HG03342 (cell line): ENCODE data around the gene TNS4.

Experiments
- ATAC-seq: cut with Tn5 transposase; IDR thresholded peaks from one replicate; pipeline ENCODE4 v1.9.1; 2021; ENCODE audit warnings: mild to moderate bottlenecking, moderate library complexity; ENCODE audit not compliant: unreplicated experiment

The TNS4 gene

DNA sequence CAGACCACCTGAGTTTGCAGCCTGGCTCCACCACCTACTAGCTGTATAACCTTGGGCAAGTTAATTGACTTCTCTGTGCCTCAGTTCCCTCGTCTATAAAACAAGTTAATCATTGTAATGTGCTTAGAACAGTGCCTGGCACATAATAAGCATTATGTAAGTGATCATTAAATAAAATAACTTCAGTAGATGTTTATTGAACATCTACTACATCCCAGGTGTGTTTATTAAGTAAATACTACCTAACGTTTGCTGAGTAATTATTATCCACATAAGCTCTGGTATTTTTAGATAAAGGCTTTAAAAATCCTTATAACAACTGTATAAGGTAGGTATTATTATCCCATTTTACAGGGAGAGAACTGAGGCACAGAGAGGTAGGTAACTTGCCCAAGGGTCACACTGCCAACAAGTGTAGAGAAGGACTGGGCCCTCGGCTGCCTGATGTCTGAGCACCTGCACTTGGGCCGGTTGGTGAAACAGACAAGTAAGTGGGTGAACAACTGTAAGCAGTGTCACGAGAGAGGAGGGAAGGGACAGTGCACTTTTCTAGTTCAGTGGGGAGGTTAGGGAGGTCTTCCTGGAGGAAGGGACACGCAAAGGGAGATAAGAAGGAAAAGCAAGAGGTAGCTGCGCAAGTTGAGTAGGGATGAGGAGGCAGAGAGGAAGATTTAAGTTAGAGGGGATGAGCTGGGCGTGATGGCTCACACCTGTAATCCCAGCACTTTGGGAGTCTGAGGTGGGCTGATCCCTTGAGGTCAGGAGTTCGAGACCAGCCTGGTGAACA lies 4.6 kb downstream of the TNS4 start:
- no peak for ATAC-seq

- no peak for ATAC-seq
Observed at GRCh38 chr17:40496170-40496569, 5.3 kb downstream of the TNS4 start.

DNA sequence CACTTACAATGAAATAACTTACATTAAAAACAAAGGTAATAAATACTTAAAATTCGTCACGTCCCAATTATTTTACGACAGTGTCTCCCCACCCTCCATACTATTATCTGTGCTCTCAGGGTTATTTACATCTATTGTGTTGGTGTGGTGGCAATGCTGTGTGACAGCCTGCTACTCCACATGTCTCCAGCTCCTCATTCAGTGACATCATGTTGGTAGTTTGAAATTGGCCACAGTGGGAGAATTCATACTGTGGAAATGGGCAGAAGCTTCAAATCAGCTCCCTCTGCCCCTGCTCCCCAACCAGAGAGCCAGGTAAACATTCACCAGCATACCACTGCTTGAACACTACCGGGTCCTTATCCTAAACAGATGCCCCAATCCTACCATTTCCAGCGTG lies 6.3 kb downstream of the TNS4 start:
- ATAC-seq, result no peak

DNA sequence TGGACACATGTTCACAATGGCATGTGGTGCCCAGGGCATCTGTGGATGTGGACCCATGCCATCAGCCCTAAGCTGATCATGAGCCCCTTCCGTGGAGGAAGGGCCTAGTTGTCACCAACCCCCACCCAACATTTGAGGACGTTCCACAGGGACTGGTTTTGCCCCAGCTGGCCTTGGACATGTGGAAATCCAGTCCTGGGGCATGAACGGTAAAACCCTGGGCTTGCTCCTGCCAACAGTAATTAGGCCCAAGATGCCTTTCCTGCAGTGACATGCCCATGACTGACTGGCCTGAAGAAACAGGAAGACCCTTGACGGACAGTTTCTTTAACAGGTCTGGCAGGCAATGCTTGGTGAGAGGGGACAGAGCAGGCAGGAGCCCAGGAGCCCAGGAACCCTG lies 7.7 kb downstream of the TNS4 start:
- no peak for ATAC-seq

GRCh38 chr17:40491486-40491885 lies 9.9 kb downstream of the TNS4 start:
- no peak for ATAC-seq

DNA sequence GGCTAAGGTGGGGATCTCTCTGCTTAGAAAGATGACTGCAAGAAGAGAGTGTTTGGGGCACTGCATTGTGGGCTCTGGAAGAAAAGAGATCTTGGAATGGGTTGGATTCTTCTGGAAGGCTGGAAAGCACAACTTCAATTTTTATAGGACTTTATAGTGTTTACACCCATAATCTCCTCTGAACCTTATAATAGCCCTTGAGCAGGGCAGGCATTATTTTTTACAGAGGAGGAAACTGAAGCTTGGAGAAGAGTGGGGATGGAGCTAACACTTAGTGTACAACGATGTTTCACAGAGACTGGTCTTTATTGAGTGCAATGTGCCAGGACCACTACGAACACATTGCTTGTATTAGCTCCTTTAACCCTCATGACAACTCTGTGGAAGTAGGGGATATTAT lies 10.4 kb downstream of the TNS4 start:
- no peak for ATAC-seq

DNA sequence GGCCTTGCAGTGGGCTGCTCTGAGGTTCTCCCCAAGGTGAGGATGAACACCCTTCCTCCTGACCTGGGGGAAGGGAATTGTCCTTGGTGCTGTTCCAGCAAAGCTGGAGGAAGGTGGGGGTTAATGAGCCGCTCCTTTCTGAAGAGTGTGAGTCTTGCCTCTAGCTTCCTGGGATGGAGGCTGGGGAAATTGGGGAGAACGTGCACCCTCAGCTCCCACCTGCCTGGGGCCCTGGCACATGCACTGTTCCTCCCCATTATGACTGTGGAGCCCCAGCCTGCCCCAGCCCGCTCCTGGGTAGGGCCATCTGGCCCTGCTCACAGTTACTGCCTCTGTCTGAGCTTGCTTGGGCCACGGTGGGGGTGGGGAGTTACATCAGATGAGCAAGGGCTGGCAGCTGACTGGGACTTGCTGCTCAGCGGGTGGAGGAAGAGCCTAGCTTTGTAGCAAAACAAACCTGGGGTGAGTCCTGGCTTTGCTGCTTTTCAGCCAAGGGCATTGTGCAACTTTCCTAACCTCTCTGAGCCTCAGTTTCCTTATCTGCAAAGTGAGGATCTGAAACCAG lies 11.1 kb downstream of the TNS4 start:
- no peak for ATAC-seq

GRCh38 chr17:40487371-40488020 lies 13.9 kb downstream of the TNS4 start:
- ATAC-seq, result no peak

DNA sequence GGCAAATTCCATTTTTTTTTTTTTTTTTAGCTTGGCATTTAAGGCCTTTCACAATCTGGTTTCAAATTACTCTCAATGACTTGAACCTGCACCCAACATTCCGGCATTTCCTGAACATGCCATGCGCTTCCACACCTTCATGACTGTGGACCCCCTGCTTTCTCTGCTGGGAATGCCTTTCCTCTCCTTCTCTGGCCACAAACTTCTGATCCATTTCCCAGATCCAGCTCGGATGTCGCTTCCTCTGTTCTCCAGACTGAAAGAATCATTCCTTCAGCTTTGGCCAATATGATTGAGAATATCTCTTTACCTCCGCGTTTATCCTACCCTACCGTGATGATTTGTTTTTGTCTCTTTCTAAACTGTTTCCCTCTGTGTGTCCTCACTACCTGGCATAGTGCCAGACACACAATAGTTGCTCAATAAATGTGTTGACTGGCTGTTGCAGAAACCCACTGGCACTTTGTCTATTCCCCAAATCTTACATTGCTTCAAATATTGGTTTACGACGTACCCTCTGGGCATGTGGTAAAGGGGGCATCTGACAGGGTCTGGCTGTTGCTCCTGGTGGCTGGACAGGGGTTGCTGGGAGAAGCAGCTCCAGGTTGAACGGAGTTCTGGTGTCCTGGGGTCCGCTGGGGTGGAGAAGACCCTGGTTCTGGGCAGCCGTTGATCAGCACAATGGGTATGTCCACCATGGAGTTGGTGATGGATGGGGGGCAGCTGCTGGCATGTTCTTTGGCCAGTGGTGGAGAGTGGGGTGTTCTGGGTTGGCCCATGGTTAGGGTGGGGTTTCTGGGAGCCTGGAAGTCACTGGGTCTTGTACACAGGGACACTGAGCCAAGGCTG lies 14.7 kb downstream of the TNS4 start:
- no peak for ATAC-seq

DNA sequence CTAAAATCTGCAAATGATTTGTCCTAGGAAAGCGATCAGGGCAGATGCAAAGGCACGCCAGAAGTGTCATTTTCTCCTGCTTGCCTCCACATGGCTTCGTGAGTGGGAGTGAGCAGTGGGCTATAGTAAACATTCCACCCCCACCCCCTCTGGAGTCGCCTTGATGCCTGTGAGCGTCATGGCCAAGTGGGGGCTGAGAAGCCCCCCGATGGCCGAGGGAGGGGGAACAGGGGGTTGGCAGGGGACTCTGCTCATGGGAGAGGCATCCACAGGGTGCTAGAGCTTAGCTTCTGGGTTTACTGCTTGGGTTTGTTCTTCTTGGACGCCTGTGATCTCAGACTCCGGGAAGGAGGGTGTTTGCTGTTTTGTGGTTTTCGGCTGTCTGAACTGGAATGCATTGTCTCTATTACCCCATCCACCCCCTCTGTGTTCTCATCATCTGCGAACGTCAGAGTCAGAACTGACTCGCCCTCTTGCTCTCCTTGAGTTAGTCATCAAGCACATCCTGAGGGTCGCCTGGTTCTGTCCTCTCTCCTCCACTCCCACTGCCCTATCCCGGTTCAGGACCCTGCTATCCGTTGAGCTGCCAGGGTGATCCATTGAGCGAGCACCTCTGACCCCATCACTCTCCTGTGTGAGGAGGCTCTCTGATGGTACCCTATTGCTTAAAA lies 15.4 kb downstream of the TNS4 start:
- no peak for ATAC-seq

DNA sequence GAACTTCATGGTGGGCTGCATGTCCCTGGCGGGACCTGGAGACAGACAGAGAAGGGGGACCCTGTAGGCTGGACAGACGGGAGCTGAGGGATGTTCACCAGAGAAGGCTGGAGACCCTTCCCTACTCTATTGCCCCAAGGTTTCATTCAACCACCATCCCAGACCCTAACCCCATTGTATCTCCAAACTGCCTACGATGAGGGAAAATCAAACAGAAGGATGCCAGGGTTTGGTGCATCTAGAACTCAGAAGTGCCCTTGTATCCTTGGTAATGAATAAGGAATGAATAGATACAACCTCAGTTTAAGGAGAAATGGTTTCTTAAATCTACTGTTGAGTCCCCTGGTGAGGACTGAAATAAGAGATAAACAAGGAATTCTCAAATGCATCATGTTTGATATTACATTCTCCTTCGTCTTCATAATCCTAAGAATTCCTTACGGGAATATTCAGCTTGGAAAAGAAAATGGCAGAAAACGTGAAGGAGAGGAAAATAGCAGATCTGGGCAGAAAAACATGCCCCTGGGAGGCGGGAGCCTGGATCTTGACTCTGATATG lies 16.4 kb downstream of the TNS4 start:
- no peak for ATAC-seq

GRCh38 chr17:40484285-40484972 lies 17.0 kb downstream of the TNS4 start:
- no peak for ATAC-seq

DNA sequence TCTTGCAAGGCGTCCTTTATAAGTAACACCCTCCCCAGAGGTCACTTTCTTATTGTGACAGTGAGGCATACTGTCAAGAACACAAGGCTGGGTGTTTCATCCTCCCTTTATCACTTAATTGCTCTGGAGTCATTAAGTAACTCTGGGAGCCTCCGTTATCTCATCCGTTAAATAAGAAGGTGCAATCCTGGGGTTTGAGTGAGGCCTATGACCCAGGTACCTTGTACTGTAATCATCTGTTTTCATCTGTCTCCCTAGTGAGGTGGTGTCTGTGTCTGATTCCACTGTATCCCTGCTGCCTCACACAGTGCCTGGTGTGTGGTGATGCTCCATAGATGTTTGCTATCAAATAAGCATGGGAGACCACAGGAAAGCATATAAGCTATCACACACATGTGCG lies 17.7 kb downstream of the TNS4 start:
- no peak for ATAC-seq

- no peak for ATAC-seq
Observed at GRCh38 chr17:40482722-40483121, 18.7 kb downstream of the TNS4 start.

- ATAC-seq, result no peak
Observed at GRCh38 chr17:40481106-40481505, 20.3 kb downstream of the TNS4 start.

GRCh38 chr17:40480501-40481003 lies 20.9 kb downstream of the TNS4 start:
- no peak for ATAC-seq

DNA sequence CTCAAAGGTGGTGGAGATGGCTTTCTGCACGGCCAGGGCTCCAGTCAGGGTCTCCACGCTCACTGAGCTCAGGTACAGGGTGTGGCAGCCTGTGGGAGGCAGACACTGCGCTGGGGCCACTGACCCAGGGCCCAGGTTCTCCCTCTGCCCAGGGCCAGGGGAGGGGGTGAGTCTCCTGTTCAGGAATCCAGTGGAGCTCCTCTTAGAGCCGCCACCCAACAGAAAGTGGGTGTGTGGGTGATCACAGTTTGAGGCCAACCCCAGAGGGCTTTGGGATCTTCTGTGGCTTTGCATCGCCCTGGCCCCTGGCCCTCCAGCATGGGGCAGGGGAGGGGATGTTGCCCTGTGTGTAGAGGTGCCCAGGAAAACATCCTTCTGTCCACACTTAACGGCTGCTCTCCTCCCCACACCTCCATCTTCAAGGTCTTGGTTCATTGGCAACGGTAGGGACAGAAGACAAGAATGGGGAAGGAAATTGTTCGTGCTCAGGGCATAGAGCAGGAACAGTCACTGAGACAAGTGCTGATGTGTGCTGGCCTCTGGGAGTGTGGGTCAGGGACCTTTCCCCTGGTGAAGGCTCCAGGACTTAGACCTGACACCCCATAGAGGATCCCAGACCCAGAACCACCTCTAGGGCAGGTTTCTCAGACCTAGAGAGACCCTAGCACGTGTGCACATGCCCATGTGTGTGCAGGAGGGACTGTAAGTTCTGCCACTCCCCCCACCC lies 21.5 kb downstream of the TNS4 start:
- no peak for ATAC-seq

DNA sequence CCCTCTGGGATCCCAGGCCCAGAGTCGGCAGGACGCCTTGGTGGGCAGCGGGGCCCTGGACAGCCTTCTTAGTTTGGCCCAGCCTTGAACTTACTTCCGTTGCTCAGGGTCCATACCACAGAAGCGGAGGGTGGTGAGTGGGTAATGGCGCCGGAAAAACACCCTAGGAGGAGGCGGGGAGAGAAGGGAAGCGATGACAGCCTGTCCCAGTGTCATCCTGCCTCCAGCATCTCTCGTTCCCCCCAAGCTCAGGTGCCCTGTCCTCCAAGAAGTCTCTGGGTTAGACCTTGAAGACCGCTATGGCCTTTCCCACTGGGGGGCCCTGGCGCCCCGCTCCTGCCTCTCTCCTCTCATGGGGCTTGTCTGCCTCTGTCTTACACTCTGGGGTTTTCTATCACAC lies 22.9 kb downstream of the TNS4 start:
- no peak for ATAC-seq

GRCh38 chr17:40477796-40478195 lies 23.6 kb downstream of the TNS4 start:
- ATAC-seq, result no peak
